ENCODE results near the gene RAD23B.
"Not testable (repeated sequence)": the region's sequence is repeated elsewhere in the genome, so short reads cannot be mapped to it uniquely, and the experiment has no call there.

Gene RAD23B

DNA sequence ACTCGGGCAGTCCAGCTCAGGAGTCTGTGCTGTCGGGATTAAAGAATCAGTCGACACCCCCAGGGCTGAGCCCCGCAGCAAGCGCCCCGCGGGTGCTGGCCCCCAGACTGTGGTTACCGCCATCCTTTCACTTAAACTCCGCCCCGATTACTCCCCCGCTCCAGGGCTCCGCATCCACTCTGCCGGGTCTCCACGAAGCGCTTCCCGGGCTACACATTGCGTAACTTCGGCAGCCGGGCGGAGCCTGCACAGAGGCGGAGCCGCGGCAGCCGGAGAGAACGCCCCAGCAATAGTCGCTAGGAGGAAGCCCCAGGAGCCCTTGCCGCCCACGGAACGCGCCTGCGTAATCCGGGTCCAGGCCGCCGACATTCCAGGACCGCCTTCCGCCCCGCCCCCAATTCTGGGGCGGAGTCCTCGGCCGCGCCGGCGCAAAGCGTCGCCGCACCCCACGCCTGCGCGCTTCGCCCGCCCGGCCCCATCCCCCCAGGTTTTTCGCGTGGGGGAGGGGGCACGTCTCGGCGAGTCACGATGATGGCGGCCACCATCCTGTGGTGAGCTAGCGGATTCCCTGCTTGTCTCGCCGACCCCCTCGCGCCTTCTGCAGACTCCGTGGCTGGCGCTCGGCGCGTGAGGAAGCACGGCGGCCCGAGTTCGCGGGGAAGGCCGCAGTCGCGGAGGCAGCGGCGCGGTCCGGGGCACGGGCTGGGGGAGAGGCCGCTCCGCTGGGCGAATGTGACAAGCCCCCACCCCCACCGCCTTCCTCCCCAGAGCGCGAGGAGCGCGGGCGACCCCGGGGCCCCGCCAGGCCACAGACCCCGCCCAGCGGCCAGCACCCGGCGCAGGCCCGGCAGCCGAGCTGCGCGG, at the start of gene RAD23B:
Gene RAD23B, plus strand, starts transcription at position 521 of the 864 bp plus-strand sequence. CDS start 351 bp downstream, outside the sequence.
- DNase-seq (ENCODE audit: low read depth in 2 of 2): peak; percentile 97 to 98

DNA sequence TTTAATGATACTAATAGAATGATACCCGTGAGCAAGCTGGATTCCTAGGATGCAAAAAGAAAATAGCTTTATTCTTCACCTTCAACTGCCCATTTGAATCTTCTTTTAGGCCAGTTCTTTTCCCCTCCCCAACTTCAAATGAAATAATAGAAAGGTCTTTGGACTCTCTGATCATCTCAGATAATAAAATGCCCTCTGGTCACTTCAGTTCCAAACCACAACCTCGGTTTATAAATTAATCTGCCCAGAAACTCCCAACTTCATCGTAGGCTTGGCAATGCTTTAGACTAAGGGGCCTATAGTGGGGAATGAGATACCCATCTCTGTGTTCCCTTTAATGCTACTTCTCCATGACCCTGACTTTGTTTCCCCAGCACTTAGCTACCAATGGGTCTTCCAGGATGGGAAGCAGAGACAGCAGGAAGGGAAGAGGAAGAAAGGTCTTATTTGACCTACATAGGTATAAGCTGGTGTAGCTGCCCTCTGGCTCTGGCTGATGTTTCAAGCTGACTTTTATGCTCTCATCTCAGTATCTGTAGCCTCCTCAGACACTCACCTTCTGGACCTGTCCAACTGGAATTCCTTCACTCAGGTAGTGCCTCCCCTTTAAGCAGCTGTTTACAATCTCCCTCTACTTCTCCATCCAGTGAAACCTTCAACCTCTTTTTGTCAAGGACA, 47.2 kb upstream of the RAD23B start:
- DNase-seq (ENCODE audit: low read depth in 2 of 2): no peak

DNA sequence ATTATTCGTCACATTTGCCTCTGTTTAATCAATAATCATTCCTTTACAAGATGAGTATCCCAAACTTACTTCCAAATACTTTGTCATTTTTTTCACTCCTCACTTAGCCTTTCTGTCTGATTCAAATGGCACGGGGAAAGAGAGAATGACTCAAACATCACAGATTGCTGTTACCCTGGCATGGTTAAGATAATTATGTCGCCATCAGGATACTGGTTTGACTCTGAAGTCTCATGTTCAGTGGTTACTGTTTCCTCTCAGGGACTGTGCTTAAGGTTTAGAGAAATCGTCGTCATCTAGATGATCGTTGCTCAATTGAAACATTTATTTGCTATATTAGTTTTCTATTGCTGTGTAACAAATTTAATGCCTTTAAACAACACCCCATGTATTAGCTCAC, 45.2 kb upstream of the RAD23B start:
- DNase-seq (ENCODE audit: low read depth in 2 of 2): no peak

DNA sequence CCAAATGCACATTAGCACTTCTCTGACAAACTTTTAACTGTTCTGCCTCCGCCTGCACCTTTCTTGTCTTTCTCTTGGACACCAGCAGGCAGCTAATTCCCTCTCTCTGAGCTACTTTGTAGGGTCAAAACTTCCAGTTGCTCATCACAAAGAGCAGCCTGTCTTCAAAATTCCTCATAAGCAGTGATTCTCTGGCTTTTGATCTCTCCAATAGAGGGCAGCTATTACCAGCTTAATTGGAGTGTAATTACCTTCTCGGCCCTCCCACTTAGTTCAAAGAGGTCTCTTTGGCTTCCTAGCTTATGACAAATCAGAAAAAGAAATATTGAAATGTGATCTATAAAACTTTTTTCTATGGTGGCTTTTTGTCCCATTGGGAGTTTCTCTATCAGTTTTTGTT, 43.6 kb upstream of the RAD23B start:
- no peak for DNase-seq (ENCODE audit: low read depth in 2 of 2)

DNA sequence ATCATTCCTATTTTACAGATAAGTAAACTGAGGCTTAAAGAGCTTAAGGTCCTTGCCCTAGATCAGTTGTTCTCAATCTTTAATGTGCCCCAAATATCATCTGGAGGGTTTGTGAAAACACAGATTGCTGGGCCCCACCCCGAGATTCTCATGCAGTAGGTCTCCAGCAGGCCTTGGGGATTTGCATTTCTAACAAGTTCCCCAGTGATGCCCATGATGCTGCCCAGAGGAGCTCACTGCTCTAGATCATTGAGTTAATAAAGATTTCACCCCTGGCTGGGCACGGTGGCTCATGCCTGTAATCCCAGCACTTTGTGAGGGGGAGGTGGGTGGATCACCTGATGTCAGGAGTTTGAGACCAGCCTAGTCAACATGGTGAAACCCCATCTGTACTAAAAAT, 42.8 kb upstream of the RAD23B start:
- DNase-seq (ENCODE audit: low read depth in 2 of 2): no peak

DNA sequence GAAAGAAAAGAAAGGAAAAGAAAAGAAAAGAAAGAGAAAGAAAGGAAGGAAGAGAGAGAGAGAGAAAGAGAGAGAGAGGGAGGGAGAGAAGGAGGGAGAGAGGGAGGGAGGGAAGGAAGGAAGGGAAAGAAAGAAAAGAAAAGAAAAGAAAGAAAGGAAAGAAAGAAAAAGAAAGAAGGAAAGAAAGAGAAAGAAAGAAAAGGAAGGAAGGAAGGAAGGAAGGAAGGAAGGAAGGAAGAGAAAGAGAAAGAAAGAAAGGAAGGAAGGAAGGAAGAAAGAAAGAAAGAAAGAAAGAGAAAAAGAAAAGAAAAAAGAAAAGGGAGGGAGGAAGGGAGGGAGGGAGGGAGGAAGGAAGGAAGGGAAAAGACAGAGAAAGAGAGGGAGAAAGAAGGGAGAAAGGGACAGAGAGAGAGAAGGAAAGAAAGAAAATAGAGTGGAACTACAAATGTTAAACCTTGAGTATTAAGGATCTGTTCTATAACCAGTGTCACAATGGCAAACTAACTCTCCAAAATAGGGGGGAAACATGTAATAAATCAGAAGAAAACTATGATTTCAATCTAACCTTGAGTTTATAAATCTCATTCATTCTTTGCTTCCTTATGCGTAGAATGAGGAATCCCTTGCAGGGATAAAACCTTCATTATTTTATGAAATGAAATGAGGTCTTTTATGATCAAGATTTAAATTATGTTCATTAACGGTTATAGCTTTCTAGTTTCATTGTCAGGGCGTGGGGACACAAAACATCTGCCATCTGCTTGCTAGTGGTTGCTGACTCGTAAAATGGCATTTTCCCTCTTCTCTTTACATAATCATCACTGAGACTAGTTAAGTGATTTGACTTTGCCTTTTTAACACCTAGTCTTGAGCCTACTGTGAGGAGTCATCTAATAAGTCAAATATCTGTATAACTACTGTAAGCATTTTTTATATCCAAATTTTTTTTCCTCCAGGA, 40.7 kb upstream of the RAD23B start:
- no peak for DNase-seq (ENCODE audit: low read depth in 2 of 2)

DNA sequence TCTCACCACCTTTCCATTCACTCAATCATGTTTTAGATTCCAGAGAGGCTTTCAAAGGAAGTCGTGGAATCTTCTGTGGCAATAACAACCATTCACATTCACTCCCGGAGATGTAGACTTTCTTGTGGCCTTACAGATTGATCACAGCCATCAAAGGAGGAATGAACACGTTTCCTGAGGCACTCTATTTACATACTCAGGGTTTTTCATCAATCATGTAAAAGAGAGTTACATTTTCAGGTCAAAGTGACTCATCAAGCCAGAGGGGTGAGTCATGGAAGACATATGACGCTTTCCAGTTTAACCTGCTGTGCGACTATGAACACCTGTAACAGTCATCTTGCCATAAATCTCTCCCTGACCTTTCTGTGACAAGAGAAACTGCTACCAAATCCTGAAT, 39.3 kb upstream of the RAD23B start:
- DNase-seq (ENCODE audit: low read depth in 2 of 2): peak; percentile 24 to 39

DNA sequence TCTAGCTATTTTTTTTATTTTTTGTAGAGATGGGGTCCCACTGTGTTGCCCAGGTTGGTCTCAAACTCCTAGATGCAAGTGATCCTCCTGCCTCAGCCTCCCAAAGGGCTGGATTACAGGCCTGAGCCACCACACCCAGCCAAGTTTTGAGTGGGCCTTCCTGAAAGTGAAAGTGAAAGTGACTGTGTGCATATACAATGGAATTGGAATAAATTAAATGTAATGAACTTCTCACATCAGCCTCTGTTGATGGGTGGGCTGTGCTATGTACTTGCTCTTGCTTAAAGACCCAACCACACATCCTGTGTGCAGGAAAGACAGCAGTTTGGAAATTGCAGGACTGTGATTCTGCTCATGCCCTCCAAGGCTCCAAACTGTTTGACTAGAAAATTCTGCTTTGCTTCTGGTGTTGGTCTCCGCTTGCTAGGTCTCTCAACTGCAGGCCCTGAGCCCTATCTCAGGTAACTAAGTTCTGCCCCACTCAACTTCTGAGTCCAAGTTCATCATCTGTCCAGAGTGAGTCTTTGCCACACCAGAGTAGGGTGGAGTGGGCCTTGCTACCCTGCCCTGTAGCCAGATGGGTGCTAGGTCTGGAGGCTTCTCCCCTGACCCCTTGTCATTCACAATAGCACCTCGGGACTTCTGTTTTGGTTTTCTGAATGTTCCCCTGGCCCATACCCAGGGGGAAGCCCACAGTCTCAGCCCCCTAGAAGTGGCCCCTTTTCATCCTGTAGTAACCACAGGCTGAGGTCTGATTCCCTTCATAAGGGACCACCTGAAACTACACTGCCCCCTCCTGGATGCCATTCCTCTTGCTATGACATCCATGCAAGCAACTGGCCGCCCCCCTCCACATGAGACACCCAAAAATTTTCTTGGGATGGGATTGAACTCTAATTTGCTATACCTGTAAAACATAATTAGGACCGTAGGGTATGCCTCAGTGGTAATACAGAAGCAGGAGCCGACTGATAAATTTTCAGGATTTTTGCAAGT, 36.5 kb upstream of the RAD23B start:
- no peak for DNase-seq (ENCODE audit: low read depth in 2 of 2)

DNA sequence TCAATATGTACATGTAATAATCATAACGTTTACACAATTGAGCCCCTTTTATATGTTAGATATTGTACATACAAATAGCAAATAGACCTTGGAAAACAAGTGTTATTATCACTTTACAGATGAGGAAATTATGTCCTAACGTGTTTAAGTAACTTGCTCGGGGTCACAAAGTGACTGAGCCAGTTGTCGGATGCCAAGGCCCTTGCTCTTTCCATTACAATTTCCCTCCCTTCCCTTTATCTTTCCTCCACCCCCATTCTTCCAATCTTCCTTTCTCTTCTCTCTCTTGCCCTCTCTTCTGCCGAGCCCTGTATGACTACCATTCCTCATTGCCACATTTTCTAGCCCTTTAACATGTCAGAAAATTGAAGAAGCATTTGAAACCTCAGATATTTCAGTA, 34.4 kb upstream of the RAD23B start:
- no peak for DNase-seq (ENCODE audit: low read depth in 2 of 2)

DNA sequence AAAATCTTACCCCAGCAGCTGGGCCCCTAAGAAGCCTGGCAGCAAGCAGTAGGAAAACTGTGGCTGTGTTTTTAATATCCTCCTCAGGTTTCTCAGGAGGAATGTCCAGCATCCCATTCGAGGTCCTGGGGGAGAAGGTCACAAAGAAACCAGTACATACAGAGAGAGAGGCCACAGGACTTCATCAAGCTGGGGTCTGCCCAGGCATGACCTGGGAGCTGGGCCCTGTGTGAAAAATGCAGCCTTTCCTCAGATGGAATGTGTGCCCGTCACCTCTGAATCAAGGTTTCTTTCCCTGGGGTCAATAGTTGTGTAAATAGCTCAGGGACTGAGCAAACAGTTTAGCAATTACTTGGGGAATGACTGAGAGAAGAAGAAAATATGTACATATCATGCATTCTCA, 33.9 kb upstream of the RAD23B start:
- no peak for DNase-seq (ENCODE audit: low read depth in 2 of 2)

DNA sequence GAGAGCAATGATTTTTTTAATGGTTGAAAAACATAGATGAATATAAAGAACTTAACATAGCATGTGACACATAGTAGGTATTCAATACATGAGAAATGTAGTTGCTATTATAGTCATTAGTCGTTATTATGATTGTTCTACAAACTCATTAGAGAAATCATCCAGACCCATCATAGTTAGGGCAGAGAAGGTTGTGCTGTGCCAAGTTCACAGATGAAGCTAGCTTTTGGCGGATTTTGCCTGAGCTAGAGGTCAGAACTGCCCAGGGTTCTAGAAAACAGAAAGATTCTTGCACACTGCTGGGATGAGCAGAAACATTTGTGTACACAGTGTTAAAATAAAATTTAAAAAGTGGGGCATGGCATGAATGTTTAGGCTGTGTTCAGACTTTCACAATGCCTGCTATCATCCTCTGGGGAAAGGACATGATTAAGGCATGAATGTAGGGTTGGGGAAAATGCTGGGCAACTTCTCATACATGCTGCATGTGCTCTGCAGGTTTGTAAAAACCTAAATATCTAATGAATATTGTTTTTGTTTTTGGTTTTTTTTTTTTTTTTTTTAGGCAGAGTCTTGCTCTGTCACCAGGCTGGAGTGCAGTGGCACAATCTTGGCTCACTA, 33.3 kb upstream of the RAD23B start:
- no peak for DNase-seq (ENCODE audit: low read depth in 2 of 2)

DNA sequence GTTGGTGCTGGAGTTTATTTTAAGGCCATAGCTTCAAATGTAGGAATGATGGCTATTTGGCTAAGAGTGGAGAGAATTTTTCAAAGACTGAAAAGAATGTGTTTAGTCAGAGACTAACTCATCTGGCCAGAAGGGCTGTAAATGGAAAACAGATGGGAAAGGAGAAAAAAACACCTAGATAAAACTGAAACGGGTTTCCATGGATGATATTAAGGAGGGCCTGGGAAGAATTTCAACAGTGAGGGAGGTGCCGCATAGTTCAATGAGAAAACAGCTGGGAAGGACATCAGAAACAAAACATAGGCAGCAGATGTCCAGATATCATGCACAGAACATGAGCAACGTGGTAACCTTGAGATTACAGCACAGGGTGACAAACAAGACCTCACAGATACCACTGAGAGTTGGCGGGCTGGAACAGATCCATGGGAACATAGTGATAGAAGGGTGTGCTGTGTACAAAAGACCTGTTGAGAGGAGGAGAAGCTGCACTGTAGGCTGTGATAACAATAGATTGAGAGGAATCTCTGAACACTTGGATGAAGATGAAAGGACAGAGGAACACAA, 31.2 kb upstream of the RAD23B start:
- no peak for DNase-seq (ENCODE audit: low read depth in 2 of 2)

DNA sequence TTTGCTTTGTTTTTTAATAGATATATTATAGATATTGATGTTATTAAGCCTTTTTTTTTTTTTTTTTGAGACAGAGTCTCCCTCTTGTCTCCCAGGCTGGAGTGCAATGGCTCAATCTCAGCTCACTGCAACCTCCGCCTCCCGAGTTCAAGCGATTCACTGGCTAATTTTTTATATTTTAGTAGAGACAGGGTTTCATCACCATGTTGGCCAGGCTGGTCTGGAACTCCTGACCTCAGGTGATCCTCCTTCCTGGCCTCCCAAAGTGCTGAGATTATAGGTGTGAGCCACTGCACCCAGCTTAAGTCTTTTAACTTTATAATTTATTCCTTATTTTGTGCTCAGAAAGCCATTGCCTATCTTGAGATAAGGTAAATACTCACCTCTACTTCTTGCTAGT, 24.2 kb upstream of the RAD23B start:
- no peak for DNase-seq (ENCODE audit: low read depth in 2 of 2)

DNA sequence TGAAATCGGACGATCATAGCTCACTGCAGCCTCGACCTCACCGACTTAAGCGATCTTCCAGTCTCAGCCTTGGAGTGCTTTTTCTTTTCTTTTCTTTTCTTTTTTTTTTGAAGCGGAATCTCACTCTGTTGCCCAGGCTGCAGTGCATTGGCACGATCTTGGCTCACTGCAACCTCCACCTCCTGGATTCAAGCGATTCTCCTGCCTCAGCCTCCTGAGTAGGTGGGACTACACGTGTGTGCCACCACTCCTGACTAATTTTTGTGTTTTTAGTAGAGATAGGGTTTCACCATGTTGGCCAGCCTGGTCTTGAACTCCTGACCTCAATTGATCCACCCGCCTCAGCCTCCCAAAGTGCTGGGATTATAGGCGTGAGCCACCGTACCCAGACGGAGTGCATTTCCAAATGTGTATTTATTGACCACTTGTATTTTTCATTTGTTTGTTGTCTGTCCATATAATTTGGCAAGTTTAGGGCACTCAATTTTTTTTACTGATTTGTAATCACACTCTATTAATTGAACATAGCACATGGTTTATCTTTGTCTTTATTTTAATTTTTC, 23.2 kb upstream of the RAD23B start:
- DNase-seq (ENCODE audit: low read depth in 2 of 2): not testable (repeated sequence)

DNA sequence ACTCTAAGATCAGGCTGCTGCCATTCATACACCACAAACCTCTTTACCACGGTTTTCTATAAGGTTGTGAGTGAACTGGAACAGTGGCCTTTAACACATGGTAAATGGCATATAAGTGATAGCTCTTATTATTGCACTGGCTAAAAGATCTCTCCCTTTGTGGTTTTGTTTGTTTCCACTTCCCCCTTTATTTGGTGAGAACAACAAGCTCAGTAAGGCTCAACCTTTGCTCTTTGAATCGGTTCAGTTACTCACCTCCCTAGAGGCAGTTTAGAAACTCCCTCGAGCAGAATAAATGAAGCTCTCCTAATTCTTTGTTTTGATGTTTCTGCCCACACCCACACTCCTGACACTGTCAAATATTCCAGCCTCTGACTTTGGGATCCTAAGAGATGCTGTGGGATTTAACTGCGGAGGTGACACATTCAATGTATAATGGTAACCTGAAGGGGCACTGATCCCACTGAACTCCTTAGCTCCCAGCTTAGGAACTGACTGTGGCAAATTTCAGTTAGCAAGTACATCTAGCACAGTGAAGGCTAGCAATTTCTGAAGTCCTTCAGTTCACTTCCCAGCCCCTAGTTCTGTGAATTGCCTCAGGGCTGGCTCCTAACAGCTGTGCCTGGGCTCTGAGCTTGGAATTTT, 22.5 kb upstream of the RAD23B start:
- DNase-seq (ENCODE audit: low read depth in 2 of 2): no peak

DNA sequence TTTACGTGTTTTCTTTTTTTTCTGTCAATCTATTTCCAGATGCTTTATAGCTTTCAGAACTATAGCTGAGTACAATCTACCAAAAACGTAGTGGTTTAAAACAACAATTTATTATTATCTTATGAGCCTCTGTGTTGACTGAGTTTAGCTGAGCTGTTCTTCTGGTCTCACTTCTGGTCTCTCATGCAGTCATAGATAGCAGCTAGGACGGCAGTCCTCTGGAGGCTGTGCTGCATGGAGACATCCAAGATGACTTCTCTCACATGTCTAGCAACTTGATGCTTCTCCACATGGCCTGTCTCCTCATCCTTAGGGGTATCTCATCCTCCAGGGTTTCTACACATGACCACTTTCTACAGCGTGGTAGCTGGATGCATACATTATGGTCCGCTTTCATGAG, 22.0 kb upstream of the RAD23B start:
- DNase-seq (ENCODE audit: low read depth in 2 of 2): no peak

DNA sequence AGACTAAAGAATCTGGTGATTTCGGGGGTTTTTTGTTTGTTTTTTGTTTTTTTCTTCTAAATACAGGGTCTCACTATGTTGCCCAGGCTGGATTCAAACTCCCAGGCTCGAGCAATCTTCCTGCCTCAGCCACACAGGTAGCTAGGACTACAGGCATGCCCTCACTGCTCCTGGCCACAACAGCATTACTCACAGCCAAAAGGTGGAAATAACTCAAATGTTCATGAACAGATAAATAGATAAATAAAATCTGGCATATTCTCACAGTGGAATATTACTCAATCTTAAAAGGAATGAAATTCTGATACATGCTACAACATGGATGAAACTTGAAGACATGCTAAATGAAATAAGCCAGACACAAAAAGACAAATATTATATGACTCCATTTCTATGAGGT, 19.8 kb upstream of the RAD23B start:
- DNase-seq (ENCODE audit: low read depth in 2 of 2): no peak

DNA sequence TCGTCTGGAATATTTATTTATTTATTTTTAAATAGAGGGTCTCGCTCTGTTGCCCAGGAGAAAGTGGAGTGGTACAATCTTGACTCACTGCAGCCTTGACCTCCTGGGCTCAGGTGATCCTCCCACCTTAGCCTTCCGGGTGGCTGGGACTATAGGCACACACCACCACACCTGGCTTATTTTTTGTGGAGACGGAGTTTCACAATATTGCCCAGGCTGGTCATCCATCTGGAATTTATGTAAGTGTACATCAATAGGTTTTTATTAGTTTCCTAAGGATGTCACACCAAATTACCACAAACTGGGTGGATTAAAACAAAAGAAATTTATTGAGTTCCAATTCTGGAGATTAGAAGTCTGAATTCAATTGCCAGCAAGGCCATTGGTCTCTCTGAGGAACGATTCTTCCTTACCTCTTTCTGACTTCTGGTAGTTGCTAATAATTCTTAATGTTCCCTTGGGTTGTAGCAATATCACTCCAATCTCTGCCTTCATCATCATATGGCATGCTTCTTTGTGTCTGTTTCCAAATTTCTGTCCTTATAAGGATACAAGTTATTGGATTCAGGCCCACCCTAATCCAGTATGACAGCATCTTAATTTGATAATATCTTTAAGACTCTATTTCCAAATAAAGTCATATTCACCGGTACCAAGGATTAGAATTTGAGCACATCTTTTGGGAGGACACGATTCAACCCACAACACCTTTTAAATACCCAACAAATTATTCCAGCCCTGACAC, 16.3 kb upstream of the RAD23B start:
- DNase-seq (ENCODE audit: low read depth in 2 of 2): no peak

DNA sequence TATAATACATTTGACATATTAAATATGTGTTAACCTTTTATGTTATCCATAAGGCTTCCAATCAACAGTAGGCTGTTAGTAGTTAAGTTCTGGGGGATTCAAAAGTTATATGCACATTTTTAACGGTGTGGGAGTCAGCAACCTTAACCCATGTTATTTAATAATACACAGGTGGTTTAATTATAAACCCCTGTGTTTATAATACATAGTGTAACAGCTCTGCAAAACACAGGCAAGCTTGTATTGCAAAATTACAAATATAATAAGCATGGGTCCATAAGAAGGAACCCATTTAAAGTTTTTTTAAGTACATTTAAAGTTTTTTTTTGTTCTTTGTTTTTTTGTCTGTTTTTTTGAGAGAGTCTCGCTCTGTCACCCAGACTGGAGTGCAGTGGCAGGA, 14.5 kb upstream of the RAD23B start:
- DNase-seq (ENCODE audit: low read depth in 2 of 2): no peak

Data from stimulated activated CD8-positive, alpha-beta memory T cell treated with anti-CD3 and anti-CD28 coated beads, Interleukin-7, amount 100 ng/mL, for 4 hours (primary cell).